Astrocyte of the spinal cord (primary cell): ENCODE data around the gene TRIM15.

Source experiments
- DNase-seq: peaks from one replicate; pipeline ENCODE4 v3.0.0; 2011; ENCODE audit warnings: low read depth, low spot score
- H3K4me3 ChIP-seq: 2 replicates; pipeline ENCODE4 v1.5.1; 2011; ENCODE audit warnings: low read depth, mild to moderate bottlenecking, low read length, moderate library complexity
- in situ Hi-C: cut with HindIII; loops from 2 replicates; pipeline ENCODE4 v1.10.0; 2017; ENCODE audit warnings: low sequenced_read_pairs
- TF ChIP-seq, protein P1 (sequence below): IDR thresholded peaks from 2 replicates; pipeline ENCODE4 v1.5.1; 2012; ENCODE audit warnings: low read depth, mild to moderate bottlenecking, low read length, inconsistent platforms

The TRIM15 gene

DNA sequence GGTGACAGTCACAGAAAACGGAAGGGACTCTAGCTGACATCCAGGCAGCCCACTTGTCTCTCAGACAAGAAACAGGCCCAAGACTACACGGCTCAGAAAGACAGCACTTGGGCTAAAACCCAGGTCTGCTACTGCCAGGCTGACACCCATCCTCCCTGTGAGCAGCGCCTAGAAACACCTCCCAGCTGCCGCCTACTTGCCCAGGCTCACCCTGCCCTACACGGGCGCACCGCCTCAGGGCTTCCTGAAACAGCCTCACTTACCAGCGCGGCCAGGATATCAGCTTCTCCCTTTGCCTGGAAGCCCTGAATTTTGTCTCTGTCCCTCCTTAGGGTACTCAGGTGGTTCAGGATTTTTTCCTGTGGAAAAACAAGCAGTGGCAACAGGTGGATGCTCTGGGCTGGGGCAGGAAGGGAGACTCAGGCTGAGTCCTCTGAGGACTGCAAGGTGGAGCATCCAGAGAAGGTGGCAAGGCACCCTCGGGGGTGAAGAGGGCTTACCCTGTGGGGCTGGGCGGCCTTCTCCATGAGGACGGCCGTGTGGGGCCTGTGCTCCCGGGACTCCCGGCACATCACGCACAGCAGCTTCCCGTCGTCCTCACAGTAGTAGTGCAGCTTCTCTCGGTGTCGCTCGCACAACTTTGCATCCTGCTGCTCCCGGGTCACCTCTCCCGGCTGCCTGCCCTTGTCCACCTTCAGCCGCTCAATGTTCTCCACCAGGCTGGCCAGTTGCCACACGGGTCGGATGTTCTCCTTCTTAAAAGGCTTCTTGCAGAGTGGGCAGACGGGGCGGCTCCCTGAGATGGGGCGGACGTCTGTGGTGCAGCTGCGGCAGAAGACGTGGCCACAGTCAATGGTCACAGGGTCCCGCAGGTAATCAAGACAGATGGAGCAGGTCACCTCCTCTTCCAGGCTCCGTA is 35.1 kb downstream of the TRIM15 start:
- TF ChIP-seq, protein P1, sequence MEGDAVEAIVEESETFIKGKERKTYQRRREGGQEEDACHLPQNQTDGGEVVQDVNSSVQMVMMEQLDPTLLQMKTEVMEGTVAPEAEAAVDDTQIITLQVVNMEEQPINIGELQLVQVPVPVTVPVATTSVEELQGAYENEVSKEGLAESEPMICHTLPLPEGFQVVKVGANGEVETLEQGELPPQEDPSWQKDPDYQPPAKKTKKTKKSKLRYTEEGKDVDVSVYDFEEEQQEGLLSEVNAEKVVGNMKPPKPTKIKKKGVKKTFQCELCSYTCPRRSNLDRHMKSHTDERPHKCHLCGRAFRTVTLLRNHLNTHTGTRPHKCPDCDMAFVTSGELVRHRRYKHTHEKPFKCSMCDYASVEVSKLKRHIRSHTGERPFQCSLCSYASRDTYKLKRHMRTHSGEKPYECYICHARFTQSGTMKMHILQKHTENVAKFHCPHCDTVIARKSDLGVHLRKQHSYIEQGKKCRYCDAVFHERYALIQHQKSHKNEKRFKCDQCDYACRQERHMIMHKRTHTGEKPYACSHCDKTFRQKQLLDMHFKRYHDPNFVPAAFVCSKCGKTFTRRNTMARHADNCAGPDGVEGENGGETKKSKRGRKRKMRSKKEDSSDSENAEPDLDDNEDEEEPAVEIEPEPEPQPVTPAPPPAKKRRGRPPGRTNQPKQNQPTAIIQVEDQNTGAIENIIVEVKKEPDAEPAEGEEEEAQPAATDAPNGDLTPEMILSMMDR: no peak
- in situ Hi-C loops: no loop called here
- no peak overlapping the region for H3K4me3 ChIP-seq
- no peak for DNase-seq

DNA sequence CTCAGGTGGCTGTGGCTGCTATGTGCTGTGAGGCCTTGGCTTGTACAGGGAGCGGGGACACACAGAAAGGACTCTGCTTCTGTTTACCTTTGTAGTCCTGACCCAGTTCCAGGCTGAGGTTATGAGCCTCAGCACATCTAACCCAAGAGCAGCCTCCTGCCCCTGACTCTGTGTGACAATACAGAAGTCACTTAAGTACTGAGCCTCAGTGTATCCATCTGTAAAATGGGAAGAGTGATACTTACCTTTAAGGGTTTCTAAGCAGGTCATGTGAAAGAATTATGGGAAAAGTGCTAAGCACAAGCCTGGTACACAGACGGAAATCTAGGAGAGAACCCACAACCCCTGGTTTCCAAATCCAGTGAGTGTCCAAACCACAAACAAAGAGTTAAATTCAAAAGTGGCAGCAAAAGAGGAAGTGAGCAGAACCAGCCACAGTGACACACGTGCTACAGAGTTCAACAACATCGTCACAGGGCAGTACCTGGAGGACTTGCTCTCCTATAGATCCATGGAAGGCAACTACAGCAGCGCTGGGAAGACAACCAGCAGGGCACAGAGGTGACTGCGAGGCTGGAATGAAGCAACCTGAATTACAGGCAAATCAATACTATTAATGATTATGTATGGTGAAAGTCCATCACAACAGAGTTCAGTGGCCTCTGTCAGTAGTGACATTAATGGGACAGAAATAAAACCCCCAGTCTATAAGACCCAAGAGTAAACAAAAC is 37.4 kb downstream of the TRIM15 start:
- in situ Hi-C loops: no loop called here
- TF ChIP-seq, protein P1: no peak
- H3K4me3 ChIP-seq: no peak overlapping the region
- no peak for DNase-seq

DNA sequence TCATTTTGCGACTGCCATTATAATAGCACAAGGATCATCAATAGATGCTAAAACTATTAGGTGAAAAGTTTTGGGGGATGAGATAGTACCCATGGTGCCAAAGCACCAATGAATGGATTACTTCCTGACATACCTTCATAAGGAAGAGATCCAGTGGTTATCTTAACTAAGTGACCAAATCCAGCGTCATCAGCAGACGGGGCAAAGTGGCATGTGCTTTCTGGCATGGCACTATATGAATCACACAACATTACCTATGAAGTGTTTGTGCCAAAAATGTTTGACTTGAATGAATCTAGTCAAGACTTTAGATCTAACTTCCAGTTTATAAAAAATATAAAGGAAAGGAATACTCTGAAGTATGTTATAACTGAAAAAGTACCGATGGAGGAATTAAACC is 39.0 kb downstream of the TRIM15 start:
- in situ Hi-C loops: no loop called here
- TF ChIP-seq, protein P1: no peak
- no peak overlapping the region for H3K4me3 ChIP-seq
- DNase-seq: no peak

DNA sequence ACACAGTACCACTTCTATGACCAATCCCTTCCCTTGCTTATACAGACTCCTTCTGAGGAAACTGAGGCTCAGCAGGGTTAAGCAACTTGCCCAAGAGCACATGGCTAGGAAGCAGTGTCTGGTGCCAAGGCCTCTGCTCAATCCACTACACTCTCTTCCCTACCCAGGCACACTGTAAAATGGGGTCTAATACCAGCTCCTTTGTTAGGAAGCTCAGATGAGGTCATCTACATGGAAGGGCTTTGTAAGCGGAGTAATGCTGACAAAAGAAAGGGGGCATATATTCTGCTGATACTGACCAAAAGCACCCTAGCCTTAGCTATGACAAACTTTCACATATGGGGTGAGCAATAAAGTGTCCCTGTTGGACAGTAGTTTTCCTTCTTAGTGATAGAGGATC is 40.8 kb downstream of the TRIM15 start:
- H3K4me3 ChIP-seq: no peak overlapping the region
- TF ChIP-seq, protein P1: no peak
- DNase-seq: no peak
- in situ Hi-C loops: no loop called here

DNA sequence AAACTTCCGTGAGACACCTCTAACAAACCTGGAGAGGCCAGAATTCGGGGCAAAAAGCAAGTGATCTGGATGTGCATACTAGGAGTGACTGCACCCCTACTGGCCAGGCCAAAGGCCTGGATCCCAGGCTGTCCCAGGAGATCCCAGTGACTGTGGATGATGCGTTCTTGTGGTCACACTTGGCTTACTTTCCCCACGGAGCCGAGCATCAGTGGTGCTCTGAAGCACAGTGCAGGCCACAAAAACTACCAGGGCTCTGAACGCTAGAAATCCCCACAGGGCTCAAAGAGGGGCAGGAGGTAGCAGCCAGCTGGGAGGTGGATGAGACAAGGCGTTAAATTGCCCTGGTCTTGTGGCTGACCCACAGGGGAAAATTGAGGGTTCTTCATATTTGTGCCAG is 42.8 kb downstream of the TRIM15 start:
- H3K4me3 ChIP-seq: no peak overlapping the region
- TF ChIP-seq, protein P1: no peak
- peak; percentile 23 for DNase-seq
- in situ Hi-C loops: no loop called here

DNA sequence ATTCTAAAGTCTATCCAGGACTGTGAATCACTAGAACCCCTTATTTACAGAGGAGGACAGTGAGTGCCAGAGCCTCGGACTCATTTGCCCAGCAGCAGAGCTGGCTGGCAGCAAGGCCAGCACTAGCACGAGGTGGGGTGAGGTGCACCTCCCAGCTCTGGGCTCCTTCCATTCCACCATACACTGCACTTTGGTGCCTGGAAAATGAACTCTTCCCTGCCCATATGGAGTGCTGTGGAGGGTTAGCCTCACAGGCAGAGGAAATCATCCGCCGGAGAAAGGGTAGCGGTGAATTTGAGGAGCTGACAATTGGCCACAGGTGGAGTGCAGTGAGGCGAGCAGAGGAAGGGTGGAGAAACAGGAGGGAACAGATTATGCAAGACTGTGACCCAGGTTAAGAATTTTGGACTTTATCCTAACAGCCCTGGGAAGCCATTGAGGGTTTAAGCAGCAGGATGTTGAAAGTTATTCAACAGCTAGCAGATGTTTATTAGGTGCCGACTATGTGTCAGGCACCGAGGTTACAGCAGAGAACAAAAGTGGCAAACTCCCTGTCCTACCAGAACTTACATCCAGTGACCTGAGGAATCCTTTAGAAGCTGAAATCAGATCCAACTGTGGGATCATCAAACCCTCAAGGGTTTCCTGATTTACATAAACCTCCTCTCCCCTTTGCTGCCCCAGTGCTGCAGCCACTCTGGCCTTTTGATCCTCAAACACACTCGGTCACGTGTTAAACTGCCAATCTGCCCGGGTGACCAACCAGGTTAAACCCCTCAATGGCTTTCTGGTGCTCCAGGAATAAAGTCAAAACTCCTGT is 43.7 kb downstream of the TRIM15 start:
- no peak overlapping the region for H3K4me3 ChIP-seq
- in situ Hi-C loops: no loop called here
- TF ChIP-seq, protein P1: no peak
- peak; percentile 13 for DNase-seq
